PC-3 (cell line): ENCODE data around the gene TENM4. TPM values are rescaled to one million over a fixed set of nuclear protein-coding genes. Genes with fewer than 3 reads are reported as not detected.

ENCODE experiments used
- ATAC-seq: fragments of 200-7000 bp; cut with Tn5 transposase; 2 replicates; pipeline ENCODE4 v1.9.1; 2020; ENCODE audit warnings: mild to moderate bottlenecking, moderate library complexity
- BruUV-seq: library from RNA; stranded (reverse); fragments of 400-500 nt; replicated peaks from 2 replicates; lab custom pipeline; 2021; lab: Mats Ljungman, UMichigan
- CTCF ChIA-PET: fragments of 300-600 bp; sonication (Branson Sonifier 250); formaldehyde crosslinking; loops from one replicate; lab custom pipeline; 2022; ENCODE audit warnings: antibody characterized with exemption; lab: Charles Lee
- POLR2A ChIA-PET: fragments of 300-600 bp; sonication (Branson Sonifier 250); formaldehyde crosslinking; loops from one replicate; lab custom pipeline; 2022; ENCODE audit warnings: antibody characterized with exemption; ENCODE audit not compliant: unreplicated experiment; lab: Charles Lee
- DNase-seq: peaks from one replicate; pipeline ENCODE4 v3.0.0-alpha.2; 2015
- H2AFZ ChIP-seq: fragments of 300-600 bp; sonication (generic); 2 replicates; pipeline ENCODE4 v1.6.0; 2016; ENCODE audit warnings: antibody characterized with exemption, low read length
- H3F3A ChIP-seq: fragments of 300-600 bp; sonication (generic); one replicate; pipeline ENCODE4 v1.6.0; 2017; ENCODE audit warnings: antibody characterized with exemption, low read length, control low read depth, mild to moderate bottlenecking; ENCODE audit not compliant: unreplicated experiment
- H3K27ac ChIP-seq: fragments of 300-600 bp; sonication (generic); 2 replicates; pipeline ENCODE4 v1.5.1; 2016; ENCODE audit warnings: mild to moderate bottlenecking, low read length
- H3K27me3 ChIP-seq: fragments of 300-600 bp; sonication (generic); 2 replicates; pipeline ENCODE4 v1.6.1; 2016; ENCODE audit warnings: low read length, mixed read lengths
- H3K36me3 ChIP-seq: fragments of 300-600 bp; sonication (generic); 2 replicates; pipeline ENCODE4 v1.6.1; 2016; ENCODE audit warnings: low read depth, mixed run types, low read length, mixed read lengths
- H3K4me1 ChIP-seq: fragments of 300-600 bp; sonication (generic); 2 replicates; pipeline ENCODE4 v1.5.1; 2016; ENCODE audit warnings: low read length; ENCODE audit not compliant: insufficient read depth
- H3K4me2 ChIP-seq: fragments of 300-600 bp; sonication (generic); 2 replicates; pipeline ENCODE4 v1.6.0; 2016; ENCODE audit warnings: low read length
- H3K4me3 ChIP-seq: fragments of 300-600 bp; sonication (generic); 2 replicates; pipeline ENCODE4 v1.5.1; 2016; ENCODE audit warnings: mild to moderate bottlenecking, low read length, mixed read lengths
- H3K79me2 ChIP-seq: fragments of 300-600 bp; sonication (generic); 2 replicates; pipeline ENCODE4 v1.6.1; 2017; ENCODE audit warnings: low read length, mixed read lengths
- H3K9ac ChIP-seq: fragments of 300-600 bp; sonication (generic); 2 replicates; pipeline ENCODE4 v1.6.0; 2016; ENCODE audit warnings: mild to moderate bottlenecking, low read length
- H3K9me2 ChIP-seq: fragments of 300-600 bp; sonication (generic); replicated peaks from 2 replicates; pipeline ENCODE4 v1.6.1; 2016; ENCODE audit warnings: mixed run types, low read length, mixed read lengths
- H3K9me3 ChIP-seq: fragments of 300-600 bp; sonication (generic); 2 replicates; pipeline ENCODE4 v1.6.1; 2016; ENCODE audit warnings: low read length, mixed read lengths
- H4K20me1 ChIP-seq: fragments of 300-600 bp; sonication (generic); 2 replicates; pipeline ENCODE4 v1.6.1; 2016; ENCODE audit warnings: low read length, mixed read lengths
- EZH2 ChIP-seq: fragments of 300-600 bp; sonication (generic); IDR thresholded peaks from one replicate; pipeline ENCODE4 v1.6.1; 2017; ENCODE audit warnings: antibody characterized with exemption, mild to moderate bottlenecking, low read length; ENCODE audit not compliant: unreplicated experiment
- EZH2phosphoT487 ChIP-seq: fragments of 300-600 bp; sonication (generic); IDR thresholded peaks from 2 replicates; pipeline ENCODE4 v1.6.1; 2018; ENCODE audit warnings: mild to moderate bottlenecking, antibody characterized with exemption, low read length, borderline replicate concordance
- intact Hi-C: fragments of 100-400 bp; cut with micrococcal nuclease; formaldehyde crosslinking; loops from 2 replicates; pipeline ENCODE4 v1.9.0; 2023
- total RNA-seq: library from RNA; depleted of rRNA; stranded (reverse); fragments of >200 nt; gene quantifications from 2 replicates; pipeline ENCODE4 v1.2.3, GENCODE V29; 2014
- TF ChIP-seq, protein P1 (sequence below): fragments of 300-600 bp; sonication (generic); conservative IDR thresholded peaks from 2 replicates; pipeline ENCODE4 v1.5.1; 2017; ENCODE audit warnings: antibody characterized with exemption, low read depth, mild to moderate bottlenecking, low read length

The TENM4 gene
- total RNA-seq, 1 experiment from 2014 or later = 19.7 TPM

DNA sequence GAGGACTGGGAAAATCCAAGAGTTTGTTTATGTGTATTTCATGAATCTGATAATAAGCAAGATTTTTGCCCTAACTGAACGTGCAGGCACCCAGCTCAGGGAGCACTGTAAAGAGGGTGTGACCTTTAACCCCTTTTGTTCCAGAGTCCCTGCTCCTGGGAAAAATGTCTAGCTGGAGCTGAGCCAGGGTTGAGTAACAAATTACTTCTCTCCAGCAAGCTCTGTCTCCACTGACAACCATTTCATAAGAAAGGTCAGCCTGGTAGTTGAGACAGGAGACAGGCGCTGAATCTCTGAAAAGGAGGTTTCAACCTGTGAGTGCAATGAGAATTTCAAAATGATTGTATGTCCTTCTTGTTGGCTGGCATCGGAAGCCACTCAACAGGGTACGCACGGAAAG, 709.8 kb downstream of the TENM4 start:
- no peaks in the 10 kb centered on the region for H3K79me2 ChIP-seq
- ChIA-PET CTCF (interaction anchor here (0.5 kb wide), 1 partner anchor 370 kb away, joined by 3 read pairs; no protein-coding TSS in a partner anchor), POLR2A (no interaction called here)

DNA sequence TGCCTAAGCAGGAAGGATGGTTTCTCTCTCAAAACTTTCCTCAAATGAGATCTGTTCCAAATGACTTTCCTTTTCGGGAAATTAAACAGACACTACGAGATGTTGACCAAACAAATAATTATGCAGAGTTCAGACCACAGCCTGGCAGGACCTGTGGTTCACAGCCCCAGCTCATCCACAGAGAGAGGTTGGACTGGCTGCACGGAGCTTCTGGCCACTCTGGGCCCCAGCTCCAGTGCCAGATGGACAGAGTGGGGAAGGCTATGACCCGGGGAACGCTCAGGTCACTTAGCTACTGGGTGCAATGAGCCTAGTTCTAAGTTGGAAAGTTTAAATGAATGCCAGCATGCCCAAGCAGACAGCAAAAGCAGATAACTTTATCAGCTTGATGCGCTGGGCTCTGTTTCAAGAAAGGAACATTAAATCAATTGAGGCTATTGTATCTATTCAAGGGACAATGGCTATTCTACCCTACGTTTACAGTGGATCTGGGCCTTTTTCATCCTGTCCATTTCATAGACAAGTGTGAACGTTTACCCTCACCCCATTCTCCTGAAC, 710.5 kb downstream of the TENM4 start:
- TF ChIP-seq EZH2phosphoT487 (no peak), EZH2 (no peak)
- TF ChIP-seq, protein P1, sequence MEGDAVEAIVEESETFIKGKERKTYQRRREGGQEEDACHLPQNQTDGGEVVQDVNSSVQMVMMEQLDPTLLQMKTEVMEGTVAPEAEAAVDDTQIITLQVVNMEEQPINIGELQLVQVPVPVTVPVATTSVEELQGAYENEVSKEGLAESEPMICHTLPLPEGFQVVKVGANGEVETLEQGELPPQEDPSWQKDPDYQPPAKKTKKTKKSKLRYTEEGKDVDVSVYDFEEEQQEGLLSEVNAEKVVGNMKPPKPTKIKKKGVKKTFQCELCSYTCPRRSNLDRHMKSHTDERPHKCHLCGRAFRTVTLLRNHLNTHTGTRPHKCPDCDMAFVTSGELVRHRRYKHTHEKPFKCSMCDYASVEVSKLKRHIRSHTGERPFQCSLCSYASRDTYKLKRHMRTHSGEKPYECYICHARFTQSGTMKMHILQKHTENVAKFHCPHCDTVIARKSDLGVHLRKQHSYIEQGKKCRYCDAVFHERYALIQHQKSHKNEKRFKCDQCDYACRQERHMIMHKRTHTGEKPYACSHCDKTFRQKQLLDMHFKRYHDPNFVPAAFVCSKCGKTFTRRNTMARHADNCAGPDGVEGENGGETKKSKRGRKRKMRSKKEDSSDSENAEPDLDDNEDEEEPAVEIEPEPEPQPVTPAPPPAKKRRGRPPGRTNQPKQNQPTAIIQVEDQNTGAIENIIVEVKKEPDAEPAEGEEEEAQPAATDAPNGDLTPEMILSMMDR = no peak
- DNase-seq (no peak), ATAC-seq (no peak)
- intact Hi-C loops = no loop called here
- Histone ChIP-seq H3K4me3 (no peak overlapping the region), H3F3A (no peaks in the 10 kb centered on the region), H3K9me3 (no peaks in the 10 kb centered on the region), H3K79me2 (no peaks in the 10 kb centered on the region), H3K27me3 (no peaks in the 10 kb centered on the region), H3K4me1 (0 out of 2 replicates have a peak, but pooled peaks cover 5% of the 10 kb centered on the region), H2AFZ (no peak overlapping the region), H3K9me2 (no peaks in the 10 kb centered on the region), H3K4me2 (no peak overlapping the region), H4K20me1 (no peaks in the 10 kb centered on the region), H3K27ac (no peak overlapping the region), H3K36me3 (no peaks in the 10 kb centered on the region), H3K9ac (no peak overlapping the region)
- ChIA-PET POLR2A (no interaction called here), CTCF (interaction anchor here (0.5 kb wide), 1 partner anchor 371 kb away, joined by 3 read pairs; no protein-coding TSS in a partner anchor)
- no TSS peak for BruUV-seq

More for the DNA sequence above, 709.8 kb downstream of the TENM4 start:
- DNase-seq (no peak), ATAC-seq (no peak)
- H3K27me3 ChIP-seq = no peaks in the 10 kb centered on the region
- no peak overlapping the region for H3K9ac ChIP-seq
- no peaks in the 10 kb centered on the region for H3K36me3 ChIP-seq
- H3K4me1 ChIP-seq = 0 out of 2 replicates have a peak, but pooled peaks cover 5% of the 10 kb centered on the region
- H3K4me2 ChIP-seq = no peak overlapping the region
- no peaks in the 10 kb centered on the region for H3F3A ChIP-seq
- intact Hi-C loops = no loop called here
- no peak overlapping the region for H3K4me3 ChIP-seq
- BruUV-seq = no TSS peak
- H3K9me3 ChIP-seq = no peaks in the 10 kb centered on the region
- H2AFZ ChIP-seq = no peak overlapping the region
- H3K27ac ChIP-seq = no peak overlapping the region
- no peaks in the 10 kb centered on the region for H4K20me1 ChIP-seq
- TF ChIP-seq EZH2 (no peak), EZH2phosphoT487 (no peak)
- TF ChIP-seq, protein P1 = no peak
- H3K9me2 ChIP-seq = no peaks in the 10 kb centered on the region

DNA sequence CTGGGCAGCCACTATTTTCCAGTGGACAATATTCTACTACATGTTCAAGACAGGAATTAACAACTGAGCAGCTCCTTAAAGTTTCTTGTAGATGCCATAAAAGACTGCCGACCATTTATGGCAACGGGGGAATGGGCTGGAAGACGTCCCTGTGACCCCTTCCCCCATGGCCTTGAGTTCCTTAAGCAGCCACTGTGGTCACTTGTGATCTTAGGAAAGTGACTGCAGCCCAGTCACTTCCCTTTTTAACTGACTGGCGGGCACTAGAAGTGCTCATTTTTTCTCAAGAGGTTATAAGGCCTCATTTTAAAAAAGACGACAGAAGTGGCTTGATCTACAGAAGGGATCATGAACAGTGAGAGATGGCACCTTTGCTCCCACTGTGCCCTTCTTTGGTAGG, 713.0 kb downstream of the TENM4 start:
- DNase-seq (no peak), ATAC-seq (no peak)
- Histone ChIP-seq H4K20me1 (no peaks in the 10 kb centered on the region), H3K4me1 (peaks cover 9% of the 10 kb centered on the region), H3K36me3 (no peaks in the 10 kb centered on the region), H3K4me2 (no peak overlapping the region), H3K27ac (no peak overlapping the region), H3K27me3 (no peaks in the 10 kb centered on the region), H3K9ac (no peak overlapping the region), H3K4me3 (no peak overlapping the region), H3K9me2 (no peaks in the 10 kb centered on the region), H3F3A (no peaks in the 10 kb centered on the region), H2AFZ (no peak overlapping the region), H3K79me2 (no peaks in the 10 kb centered on the region), H3K9me3 (no peaks in the 10 kb centered on the region)
- no peak for TF ChIP-seq EZH2phosphoT487
- TF ChIP-seq EZH2 = no peak
- TF ChIP-seq, protein P1 = no peak
- ChIA-PET POLR2A (interaction anchor here (0.7 kb wide), 1 partner anchor 230 kb away, joined by 3 read pairs; no protein-coding TSS in a partner anchor), CTCF (interaction anchor here (0.6 kb wide), 1 partner anchor 334 kb away, joined by 4 read pairs; no protein-coding TSS in a partner anchor)
- no TSS peak for BruUV-seq
- intact Hi-C loops = no loop called here
